Left renal pelvis (tissue), 4 donors: ENCODE results near the gene SIRPB2. TPM values are rescaled to one million over a fixed set of nuclear protein-coding genes. Genes with fewer than 3 reads are reported as not detected.

Experiments
- DNase-seq, 4 donors: peaks; one replicate each; pipeline ENCODE4 v3.0.0-alpha.2; 2013; ENCODE audit warnings: low read depth in 4 of 4, low spot score in 3 of 4
- polyA plus RNA-seq, 4 donors: library from polyadenylated mRNA; unstranded; fragments of 120-200 nt; gene quantifications; one replicate each; pipeline ENCODE4 v1.2.1, GENCODE V29; 2013; ENCODE audit not compliant: insufficient read length in 4 of 4

SIRPB2 gene
- polyA plus RNA-seq, 4 donors, result 0.41 to 0.88 (median 0.84) TPM

DNA sequence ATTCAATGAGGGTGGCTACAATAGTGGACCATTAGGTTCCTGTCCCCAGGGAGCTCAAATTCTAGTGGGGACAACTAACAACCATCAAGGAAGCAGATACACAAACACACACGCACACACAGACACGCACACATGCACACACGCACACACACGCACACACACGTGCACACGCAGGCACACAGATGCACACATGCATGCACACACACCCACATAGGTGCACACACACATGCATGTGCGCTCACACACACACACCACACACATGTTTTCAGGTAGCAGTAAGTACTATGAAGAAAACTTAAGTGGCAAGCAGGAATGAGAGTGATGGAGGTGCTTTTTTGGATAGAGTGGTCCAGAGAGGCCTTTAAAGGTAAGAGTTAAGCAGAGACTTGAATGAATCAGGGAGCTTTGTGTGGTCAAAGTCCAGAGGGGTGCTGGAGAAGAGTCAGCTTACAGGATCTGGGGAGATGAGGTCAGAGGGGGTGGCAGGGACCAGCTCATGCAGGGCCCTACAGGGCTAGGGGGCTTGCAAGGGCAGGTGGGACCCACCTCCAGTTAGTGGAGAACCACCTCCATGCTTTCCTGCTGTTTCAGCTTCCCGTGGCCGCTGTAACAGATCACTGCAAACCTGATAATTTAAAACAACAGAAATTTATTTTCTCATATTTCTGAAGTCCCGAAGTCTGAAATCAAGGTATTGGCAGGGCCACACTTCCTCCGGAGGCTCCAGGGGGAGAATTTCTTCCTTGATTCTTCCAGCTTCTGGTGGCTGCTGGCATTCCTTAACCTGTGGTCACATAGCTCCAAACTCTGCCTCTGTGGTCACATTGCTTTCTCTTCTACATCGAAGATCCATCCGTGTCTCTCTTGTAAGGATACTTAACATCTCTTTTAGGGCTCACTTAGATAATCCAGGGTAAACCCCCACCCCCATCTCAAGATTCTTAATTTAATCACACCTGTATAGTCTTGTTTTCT lies 17.7 kb downstream of the SIRPB2 start:
- no peak for DNase-seq

DNA sequence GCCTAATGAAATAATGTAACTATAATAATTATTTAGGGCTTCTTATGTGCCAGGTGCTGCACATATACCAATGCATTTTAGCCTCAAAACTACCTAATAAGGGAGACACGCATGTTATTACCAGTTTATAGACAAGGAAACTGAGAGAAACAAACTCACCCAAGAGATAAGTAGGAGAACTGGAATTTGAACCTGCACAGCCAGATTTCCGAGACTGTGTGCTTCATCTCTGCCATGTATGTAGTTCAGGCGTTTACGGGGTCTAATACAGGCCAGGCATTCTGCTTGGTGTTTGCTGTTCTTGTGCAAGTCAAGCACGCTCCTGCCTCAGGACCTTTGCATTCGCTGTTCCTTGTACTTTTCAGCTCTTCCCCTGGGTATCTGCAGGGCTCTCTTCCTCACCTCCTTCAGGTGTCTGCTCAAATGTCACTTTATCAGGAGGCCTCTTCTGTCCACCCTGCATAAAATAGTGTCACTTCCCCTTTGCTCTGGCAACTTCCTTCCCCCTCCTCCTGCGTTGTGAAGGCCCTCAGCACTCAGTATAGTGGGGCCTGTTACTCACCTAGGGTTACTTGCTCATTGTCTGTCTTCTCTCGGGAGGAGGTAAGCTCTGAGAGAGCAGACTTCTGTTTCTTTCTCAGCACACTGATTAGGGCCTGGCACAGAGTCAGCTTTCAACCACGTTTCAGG lies 18.5 kb downstream of the SIRPB2 start:
- DNase-seq, result no peak

DNA sequence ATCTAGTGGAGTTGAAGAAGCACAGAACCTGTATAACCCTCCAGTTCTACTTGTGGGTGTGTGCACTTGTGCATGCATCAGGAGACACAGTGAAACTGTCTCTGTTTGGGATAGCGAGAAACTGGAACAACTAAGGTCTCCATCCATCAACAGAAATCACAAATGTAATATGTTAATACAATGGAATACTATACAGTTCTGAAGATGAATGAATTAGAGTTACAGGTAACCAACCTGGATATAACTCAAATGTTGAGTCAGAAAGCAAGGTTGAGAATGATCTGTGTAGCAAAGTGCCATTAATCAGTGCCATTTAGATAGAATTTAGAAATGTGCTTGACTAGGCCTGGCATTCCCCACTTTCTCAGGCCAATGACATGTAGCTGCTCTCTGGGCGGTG lies 20.0 kb downstream of the SIRPB2 start:
- DNase-seq, result no peak

DNA sequence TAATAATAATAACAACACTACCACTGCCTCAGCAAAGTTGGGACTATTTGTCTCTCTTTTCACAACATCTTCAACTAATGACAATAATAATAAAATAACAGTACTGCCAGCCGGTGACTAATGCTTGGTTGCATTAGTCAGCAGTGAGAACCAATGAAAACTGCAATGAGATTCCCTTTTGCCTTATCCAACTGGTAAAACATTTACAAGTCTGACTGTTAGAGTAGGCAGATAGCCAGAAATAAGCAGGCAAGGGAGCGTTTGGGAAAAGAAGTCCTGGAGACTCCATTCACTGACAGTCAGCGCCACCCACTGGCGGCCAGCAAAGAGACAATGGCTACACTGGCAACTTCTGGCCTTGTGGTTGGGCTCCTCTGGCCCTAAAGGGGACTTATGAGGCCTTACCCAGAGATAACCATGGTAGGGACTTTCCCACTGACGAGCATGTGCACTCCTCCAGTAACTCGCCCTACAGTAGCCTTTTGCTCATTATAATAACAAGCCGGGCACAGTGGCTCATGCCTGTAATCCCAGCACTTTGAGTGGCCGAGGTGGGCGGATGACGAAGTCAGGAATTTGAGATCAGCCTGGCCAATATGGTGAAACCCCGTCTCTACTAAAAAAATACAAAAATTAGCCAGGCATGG lies 21.2 kb downstream of the SIRPB2 start:
- peak; percentile 46 to 69 (median 63) for DNase-seq

DNA sequence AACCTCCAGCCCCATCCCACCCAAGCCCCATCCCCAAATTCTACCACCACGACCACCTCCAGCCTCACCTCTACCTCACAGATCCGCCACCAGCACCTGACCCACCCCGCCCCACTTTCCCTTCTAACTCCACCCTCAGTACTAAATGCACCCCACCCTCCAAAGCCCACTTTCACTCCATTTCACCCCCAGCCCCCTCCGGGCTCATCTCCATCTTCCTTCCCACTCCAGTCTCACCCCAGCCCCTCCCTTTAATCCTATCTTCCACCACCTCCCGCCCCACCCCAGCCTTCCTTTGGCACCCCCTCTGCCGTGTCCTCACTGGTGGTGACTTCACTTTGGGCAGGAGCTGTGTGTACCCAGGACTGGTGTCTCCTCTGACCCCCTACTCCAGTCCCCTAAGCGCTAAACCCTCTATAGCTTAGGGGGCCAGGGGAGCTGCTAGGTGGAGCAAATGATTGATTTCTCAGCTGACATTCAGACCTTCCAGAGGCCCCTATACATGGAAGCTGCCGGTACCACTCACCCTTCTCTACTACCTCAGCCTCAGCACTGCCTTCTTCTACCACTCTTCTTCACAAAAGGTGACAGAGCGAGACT lies 21.8 kb downstream of the SIRPB2 start:
- DNase-seq, result no peak

DNA sequence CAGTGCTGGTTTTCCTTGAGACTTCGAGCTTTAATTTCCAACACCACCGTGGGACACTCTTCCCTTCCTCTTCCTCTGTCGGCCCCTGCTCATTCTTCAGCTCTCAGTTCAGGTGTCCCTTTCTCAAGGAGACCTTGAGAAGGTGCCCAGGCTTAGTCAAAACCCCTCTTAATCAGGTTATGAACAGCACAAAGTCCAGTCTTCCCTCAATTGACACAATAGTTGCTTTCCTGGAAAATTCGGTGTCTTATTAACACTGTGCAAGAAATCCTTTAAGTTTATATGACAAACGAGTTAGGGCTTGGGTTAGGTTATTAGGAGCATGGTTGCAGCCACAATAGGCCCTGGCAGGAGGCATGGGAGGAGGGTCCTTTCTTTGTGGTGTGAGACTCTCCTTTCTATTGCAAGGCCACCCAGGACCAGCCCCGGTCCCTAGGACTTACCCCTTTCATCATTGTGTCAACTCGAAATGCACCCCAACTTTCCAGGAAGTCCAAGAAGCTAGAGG lies 23.0 kb downstream of the SIRPB2 start:
- DNase-seq, result no peak

DNA sequence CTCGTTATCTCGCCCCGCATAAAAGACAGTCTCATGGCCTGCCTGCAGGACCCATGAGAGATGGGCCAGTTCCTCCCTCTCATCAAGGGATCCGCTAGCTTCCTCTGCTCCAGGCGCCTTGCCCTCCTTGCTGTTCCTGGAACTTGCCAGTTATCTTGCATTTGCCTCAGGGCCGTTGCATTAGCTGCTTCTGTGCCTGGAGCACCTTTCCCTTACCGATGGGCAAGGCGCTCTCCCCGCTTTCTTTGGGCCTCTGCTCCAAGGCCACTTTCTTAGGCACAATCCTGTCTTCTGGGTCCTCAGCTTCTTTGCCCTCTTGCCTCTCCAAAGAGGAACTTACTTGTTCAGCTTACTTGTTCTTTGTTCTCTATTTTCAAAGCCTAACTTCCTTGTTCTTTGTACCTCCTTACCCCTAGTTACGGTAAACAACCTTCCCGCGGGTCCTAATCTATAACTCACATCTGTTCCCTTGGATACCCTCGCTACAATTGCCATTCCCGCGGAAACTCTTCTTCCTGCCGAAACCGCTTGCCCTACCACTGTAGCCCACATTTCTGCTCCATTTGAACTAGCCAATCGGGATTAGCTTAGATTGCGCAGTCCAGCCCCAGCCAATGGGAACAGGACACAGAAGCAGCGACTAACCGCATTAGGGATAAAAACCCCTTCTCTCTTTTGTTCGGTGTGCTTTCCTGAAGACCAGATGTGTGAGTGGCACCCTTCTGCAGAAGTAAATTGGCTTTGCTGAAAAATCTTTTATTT lies 23.7 kb downstream of the SIRPB2 start:
- no peak for DNase-seq

DNA sequence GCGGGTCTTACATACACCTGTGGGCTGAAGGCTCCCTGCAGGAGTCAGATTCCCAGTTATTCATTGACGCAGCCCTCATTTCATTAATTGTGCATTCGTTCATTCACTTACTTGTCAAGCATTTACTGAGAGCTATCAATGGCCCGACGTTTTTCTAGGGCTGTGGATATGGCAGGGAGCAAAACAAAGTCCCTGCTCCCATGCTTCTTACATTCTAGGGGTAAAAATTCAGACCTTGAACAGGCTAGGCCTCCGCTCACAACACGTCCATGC lies 24.2 kb downstream of the SIRPB2 start:
- no peak for DNase-seq

DNA sequence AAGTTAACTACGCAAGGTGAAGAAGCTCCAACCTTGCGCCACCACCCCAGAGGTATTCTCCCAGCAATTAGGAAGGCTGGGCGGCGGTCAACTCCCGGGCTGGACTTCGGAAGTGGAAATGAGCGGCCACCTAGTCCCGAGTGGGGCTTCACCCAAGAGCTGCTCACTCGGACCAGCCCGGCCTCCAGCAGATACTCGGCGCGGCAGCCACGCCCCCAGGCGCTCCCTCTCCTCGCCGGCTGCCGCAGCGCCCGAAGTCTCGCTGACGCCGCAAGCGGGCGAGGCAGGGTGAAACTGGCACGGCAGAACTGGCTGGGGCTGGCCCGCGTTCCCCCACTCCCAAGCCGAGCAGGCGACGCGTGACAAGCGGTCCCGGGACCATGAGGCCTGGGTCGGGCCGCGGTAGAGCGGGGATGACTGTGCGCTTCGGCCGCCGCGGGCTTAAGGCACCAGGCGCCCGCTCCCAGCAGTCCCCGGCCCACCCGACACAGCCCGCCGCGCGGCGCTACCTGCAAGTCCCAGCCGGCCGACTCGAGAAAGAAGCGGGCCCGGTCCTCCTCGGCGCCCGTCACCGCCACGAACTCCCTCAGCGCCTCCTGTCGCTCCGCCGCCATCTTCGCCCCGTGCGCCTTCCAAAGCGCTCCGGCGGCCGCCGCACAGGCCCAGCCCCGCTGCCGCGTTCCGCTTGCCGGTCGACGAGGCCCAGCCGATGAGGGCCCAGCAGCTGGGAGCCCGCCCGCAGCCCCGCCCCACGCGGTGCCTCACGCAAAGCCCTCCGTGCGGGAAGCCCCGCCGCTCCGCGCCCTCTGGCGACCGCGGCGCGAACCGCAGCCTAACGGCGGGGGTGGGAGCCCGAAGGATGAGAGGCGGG lies 24.8 kb downstream of the SIRPB2 start, which contains the start of gene NSFL1C:
Gene NSFL1C, minus strand, starts transcription at position 639 of the 871 bp plus-strand sequence. Its CDS starts 25 bp downstream, at position 614.
- peak; percentile 83 to 90 (median 86) for DNase-seq

DNA sequence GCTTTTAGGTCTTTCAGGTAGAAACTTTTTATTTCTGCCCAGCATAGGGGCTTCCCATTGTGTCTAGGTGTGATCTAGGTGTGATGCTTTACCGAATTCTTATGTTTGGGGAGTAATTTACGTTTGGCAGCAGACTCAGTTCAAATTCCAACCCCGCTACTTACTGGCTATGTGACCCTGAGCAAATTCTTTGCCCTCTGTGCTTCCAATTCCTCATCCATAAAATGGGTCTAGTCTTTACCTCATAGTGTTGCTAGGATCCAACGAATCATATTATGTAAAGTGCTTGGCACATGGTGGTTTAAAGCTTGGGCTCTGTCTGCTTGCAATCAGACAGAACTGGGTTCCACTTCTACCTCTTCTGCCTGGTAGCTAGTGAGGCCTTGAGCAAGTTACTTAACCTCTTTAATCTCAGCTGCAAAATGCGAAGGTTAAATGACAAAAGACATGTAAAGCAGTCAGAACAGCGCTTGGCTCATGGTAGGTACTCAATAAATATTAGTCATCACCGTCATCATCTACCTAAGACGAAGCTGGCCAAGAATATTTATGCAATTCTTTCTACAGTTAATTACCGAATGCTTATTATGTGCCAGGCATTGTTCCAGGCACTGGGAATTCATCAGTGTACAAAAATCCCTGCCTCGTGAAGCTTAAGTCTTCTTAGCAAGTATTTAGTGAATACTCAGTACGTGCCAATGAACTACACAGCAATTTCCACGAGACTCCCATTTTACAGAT lies 25.6 kb downstream of the SIRPB2 start:
- DNase-seq, result no peak

DNA sequence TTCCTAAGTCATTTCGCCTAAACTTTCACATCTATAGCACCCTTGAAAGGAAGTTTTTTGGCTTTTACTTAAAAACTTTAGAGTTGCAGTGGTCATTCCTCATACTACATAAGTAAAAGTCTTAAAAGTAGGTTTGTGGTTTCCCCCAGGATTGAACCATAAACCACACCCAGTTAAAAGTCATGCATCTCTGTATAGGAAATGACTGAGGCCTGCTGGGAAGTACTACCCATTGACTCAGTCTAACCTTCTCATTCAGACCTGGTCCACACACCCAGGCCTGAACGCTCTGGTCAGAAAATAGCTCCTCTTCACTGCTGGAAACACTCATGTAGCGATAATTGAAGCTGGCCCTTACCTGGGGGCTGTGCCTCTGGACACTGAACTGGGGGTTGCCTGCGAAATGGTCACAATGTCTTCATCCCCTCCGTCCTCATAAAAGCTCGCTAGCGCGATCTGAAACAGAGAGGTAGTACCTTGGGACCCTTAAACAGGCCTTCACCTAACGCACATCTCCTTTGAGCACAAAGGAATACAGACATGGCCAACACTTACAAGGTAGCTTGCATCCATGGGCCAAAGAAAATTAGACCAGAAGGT lies 27.1 kb downstream of the SIRPB2 start:
- DNase-seq, result no peak

DNA sequence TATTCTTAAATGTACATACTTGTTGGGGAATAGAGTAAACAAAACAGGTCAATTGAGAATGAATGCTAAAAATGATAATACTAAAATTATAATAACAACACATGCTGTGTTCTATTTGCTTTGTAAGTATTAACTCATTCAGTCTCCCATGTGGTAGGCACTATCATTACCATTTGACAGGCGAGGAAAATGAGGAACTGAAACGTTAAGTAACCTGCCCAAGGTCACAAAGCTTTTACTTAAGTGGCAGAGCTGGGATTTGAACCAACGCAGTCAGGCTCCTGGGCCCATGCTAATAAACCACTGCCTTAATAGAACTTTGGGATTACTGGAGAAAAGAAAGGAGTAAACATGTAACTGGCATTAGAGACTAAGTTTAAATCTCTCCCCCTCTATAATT lies 28.4 kb downstream of the SIRPB2 start:
- no peak for DNase-seq

DNA sequence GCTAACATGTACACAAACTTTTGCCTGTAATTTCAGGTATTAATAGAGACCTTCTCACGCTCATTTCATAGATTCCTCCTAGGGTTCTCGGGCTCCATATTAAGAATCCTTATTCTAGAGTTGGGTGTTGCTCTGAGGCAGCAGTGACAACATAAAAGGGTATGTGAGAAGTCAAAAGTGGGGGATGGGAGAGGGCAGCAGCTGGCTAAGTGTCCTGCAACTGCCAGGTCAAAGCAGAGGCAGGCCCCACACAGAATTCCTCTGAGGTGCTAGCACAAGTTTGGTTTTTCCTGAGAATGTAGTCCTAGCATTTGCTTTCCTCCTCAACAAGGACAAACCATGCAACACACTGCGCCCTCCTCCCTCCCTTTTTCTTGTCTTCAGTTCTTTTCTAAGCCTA lies 29.2 kb downstream of the SIRPB2 start:
- DNase-seq, result no peak

DNA sequence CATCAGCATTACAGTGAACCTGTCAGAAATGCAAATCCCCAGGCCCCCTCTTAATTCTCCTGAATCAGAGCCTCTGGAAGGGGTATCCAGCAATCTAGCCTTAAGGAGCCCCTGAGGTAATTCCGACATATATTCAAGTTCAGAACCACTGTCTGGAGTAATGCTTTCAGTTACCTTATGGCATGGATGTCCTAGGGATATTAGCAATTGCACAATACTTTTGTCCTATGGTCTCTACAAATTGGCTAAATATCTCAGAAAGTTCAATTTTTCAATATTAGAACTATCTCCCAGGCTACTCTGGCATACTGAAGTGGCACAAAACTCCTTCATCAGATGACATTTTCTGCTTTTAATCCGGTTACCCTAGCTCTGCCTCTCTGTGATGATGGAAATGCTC lies 30.9 kb downstream of the SIRPB2 start:
- no peak for DNase-seq

DNA sequence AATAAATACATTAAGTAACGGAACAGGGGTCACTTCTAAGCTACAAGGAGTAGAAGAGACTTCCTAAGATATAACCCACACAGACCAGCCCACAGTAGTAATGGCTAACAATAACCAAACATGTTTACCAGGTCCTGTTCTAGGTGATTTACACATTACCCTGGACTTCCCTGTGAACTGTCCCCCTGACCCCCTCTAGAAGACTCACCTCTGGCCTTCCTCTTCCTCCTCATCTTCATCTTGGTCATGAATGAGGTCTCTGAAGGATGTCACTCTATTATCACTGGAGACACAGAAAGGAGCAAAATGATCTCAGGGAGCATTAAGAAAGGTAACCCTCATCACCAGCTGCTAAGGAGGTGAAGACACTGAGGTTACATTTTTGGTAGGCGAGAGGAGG lies 33.2 kb downstream of the SIRPB2 start:
- DNase-seq, result no peak

DNA sequence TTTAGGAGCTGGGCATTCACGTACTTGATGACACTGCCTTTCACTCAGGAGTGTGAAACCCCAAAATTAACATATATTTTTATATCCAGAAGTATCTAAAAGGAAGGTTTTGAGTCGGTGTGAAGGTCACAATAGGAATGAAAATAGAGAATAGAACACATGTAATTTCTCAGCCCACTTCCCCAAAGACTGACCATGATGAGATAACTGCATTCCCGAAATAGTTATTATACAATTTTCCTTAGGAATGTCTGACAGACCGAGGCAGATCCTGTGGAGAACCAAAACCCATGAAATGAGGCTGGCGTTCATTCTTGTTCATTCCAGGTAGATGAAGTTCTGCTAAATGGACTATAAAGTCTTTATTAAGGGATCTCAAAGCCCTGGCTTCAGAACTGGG lies 34.9 kb downstream of the SIRPB2 start:
- no peak for DNase-seq

DNA sequence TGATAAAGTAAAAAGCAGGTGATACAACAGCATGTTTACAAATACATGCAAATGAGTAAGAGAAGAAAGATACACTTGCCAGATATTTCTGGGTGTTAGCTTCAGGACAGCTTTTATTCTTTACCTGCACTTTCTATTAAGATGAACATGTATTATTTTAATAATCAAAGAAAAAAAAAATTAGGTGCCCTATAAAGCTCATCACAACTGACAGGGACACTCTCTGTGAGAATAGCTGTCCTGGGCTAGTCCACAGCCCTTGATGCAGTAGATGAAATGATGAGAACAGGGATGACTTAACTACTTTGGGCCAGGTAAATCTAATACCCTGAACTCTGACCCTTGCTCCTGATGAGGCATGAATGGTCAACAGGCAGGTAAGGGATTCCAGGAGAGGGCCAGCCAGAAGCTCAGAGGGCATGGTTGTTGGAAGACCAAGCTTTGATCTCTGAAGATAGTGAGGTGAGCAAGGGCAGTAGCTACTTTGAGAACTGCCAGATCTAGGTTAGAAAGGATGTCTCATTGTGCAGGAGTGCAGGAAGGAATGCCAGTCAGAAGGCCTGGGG lies 40.2 kb downstream of the SIRPB2 start:
- no peak for DNase-seq

DNA sequence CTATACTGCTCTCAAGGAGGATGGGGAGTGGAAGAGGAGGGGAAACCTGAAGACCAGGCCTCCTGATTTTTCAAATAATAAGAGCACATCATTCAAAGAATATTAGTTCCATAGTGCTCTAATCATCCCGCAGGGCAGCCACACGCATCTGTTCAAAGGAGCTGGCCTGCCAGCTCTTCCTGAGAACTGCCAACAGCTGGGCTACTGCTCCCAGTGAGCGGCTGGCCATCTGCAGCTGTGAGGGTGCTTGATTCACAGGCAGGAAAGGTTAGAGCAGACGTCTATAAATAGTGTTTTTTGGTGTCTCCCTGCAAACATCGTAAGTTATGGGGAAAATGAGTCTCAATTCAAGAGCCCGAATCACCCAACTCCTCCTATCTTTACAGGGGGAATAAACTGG lies 41.9 kb downstream of the SIRPB2 start:
- DNase-seq, result no peak
